ENCODE measurements around the gene MEGF10.

Gene MEGF10

DNA sequence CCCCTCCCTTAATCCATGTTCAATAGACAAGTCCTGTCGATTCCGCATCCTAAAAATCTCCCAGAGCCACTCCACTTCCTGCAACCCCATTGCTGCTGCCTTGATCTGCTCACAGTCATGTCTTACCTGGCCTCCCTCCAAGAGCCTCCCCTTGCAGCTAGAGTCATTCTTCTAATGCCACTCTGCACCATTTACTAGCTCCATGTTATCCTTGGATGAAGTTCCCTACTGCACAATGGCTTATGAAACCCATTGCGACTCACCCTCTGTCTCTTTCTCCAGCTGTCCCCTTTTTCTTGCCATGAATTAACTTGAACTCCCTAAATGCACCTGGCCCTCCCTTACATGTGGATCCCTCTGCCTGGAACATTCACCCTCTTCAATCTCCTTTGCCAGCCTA, 39.5 kb downstream of the MEGF10 start:
- Histone ChIP-seq H3K9ac (ENCODE audit: low read length) (no peak overlapping the region), H3K27ac (ENCODE audit: low read depth, low read length, poor library complexity, severe bottlenecking) (no peak overlapping the region), H3K27me3 (ENCODE audit: insufficient read depth, low read length) (no peaks in the 10 kb centered on the region), H3K4me2 (ENCODE audit: low read length) (no peak overlapping the region), H3K4me1 (ENCODE audit: insufficient read depth, low read length, severe bottlenecking) (no peaks in the 10 kb centered on the region), H3F3A (ENCODE audit: insufficient read depth, low read length) (no peaks in the 10 kb centered on the region), H3K36me3 (ENCODE audit: insufficient read depth, low read length) (no peaks in the 10 kb centered on the region), H2AFZ (ENCODE audit: low read length) (no peak overlapping the region), H3K79me2 (ENCODE audit: insufficient read depth, low read length) (no peaks in the 10 kb centered on the region), H4K20me1 (ENCODE audit: insufficient read depth, low read length) (no peaks in the 10 kb centered on the region), H3K9me3 (ENCODE audit: low read length) (no peaks in the 10 kb centered on the region), H3K4me3 (ENCODE audit: low read depth, low read length, poor library complexity, severe bottlenecking) (no peak overlapping the region), H3K9me2 (ENCODE audit: low read depth, low read length) (no peaks in the 10 kb centered on the region)
- TF ChIP-seq EZH2 (IDR thresholded peaks at IDR 0.05; ENCODE audit: borderline replicate concordance, low read length): no peak
- TF ChIP-seq, protein P1, sequence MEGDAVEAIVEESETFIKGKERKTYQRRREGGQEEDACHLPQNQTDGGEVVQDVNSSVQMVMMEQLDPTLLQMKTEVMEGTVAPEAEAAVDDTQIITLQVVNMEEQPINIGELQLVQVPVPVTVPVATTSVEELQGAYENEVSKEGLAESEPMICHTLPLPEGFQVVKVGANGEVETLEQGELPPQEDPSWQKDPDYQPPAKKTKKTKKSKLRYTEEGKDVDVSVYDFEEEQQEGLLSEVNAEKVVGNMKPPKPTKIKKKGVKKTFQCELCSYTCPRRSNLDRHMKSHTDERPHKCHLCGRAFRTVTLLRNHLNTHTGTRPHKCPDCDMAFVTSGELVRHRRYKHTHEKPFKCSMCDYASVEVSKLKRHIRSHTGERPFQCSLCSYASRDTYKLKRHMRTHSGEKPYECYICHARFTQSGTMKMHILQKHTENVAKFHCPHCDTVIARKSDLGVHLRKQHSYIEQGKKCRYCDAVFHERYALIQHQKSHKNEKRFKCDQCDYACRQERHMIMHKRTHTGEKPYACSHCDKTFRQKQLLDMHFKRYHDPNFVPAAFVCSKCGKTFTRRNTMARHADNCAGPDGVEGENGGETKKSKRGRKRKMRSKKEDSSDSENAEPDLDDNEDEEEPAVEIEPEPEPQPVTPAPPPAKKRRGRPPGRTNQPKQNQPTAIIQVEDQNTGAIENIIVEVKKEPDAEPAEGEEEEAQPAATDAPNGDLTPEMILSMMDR (IDR thresholded peaks at IDR 0.05; ENCODE audit: low read length): no peak

GRCh38 chr5:127331890-127332649, 41.5 kb downstream of the MEGF10 start:
- H4K20me1 ChIP-seq (ENCODE audit: insufficient read depth, low read length): no peaks in the 10 kb centered on the region

DNA sequence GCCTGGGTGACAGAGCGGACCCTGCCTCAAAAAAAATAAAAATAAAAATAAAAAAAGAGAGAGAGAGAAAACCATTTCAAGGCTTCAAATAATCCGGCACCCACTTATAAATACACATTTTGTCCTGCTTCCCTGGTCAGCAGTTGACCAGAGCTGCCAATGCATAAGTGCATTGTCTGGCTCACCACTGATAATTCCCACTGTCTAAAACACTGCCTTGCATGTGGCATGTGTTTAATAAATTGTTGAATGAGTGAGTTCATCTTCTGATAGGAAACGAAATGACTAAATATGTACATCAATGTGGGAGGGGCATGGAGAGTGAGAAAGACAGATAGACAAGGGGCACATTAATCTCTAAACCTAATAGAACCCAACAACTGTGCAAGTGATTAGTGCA, 42.9 kb downstream of the MEGF10 start:
- Histone ChIP-seq H2AFZ (ENCODE audit: low read length) (no peak overlapping the region), H3K4me3 (ENCODE audit: low read depth, low read length, poor library complexity, severe bottlenecking) (no peak overlapping the region), H3K9me2 (ENCODE audit: low read depth, low read length) (no peaks in the 10 kb centered on the region), H3K4me2 (ENCODE audit: low read length) (no peak overlapping the region), H3K36me3 (ENCODE audit: insufficient read depth, low read length) (no peaks in the 10 kb centered on the region), H3K27ac (ENCODE audit: low read depth, low read length, poor library complexity, severe bottlenecking) (no peak overlapping the region), H3K9me3 (ENCODE audit: low read length) (no peaks in the 10 kb centered on the region), H3K27me3 (ENCODE audit: insufficient read depth, low read length) (no peaks in the 10 kb centered on the region), H4K20me1 (ENCODE audit: insufficient read depth, low read length) (no peaks in the 10 kb centered on the region), H3K4me1 (ENCODE audit: insufficient read depth, low read length, severe bottlenecking) (no peaks in the 10 kb centered on the region), H3K79me2 (ENCODE audit: insufficient read depth, low read length) (no peaks in the 10 kb centered on the region), H3K9ac (ENCODE audit: low read length) (no peak overlapping the region), H3F3A (ENCODE audit: insufficient read depth, low read length) (no peaks in the 10 kb centered on the region)
- TF ChIP-seq, protein P1 (IDR thresholded peaks at IDR 0.05; ENCODE audit: low read length): no peak
- no peak for TF ChIP-seq EZH2 (IDR thresholded peaks at IDR 0.05; ENCODE audit: borderline replicate concordance, low read length)

More at GRCh38 chr5:127331890-127332649, 41.5 kb downstream of the MEGF10 start:
- Histone ChIP-seq H3K9ac (ENCODE audit: low read length) (no peak overlapping the region), H3K4me3 (ENCODE audit: low read depth, low read length, poor library complexity, severe bottlenecking) (no peak overlapping the region), H3K79me2 (ENCODE audit: insufficient read depth, low read length) (no peaks in the 10 kb centered on the region), H3F3A (ENCODE audit: insufficient read depth, low read length) (no peaks in the 10 kb centered on the region), H2AFZ (ENCODE audit: low read length) (no peak overlapping the region), H3K4me1 (ENCODE audit: insufficient read depth, low read length, severe bottlenecking) (no peaks in the 10 kb centered on the region), H3K9me3 (ENCODE audit: low read length) (no peaks in the 10 kb centered on the region), H3K4me2 (ENCODE audit: low read length) (no peak overlapping the region), H3K27ac (ENCODE audit: low read depth, low read length, poor library complexity, severe bottlenecking) (no peak overlapping the region), H3K27me3 (ENCODE audit: insufficient read depth, low read length) (no peaks in the 10 kb centered on the region), H3K9me2 (ENCODE audit: low read depth, low read length) (no peaks in the 10 kb centered on the region), H3K36me3 (ENCODE audit: insufficient read depth, low read length) (no peaks in the 10 kb centered on the region)
- TF ChIP-seq, protein P1 (IDR thresholded peaks at IDR 0.05; ENCODE audit: low read length): no peak
- TF ChIP-seq EZH2 (IDR thresholded peaks at IDR 0.05; ENCODE audit: borderline replicate concordance, low read length): no peak
